ENCODE results near the gene OSBP. TPM values are rescaled to one million over a fixed set of nuclear protein-coding genes. Genes with fewer than 3 reads are reported as not detected.
A peak's percentile ranks its signal among the peaks of the same experiment; 100 is the strongest.

OSBP gene
- polyA plus RNA-seq, 3 donors: 9.8 to 15.3 (median 11.9) TPM

DNA sequence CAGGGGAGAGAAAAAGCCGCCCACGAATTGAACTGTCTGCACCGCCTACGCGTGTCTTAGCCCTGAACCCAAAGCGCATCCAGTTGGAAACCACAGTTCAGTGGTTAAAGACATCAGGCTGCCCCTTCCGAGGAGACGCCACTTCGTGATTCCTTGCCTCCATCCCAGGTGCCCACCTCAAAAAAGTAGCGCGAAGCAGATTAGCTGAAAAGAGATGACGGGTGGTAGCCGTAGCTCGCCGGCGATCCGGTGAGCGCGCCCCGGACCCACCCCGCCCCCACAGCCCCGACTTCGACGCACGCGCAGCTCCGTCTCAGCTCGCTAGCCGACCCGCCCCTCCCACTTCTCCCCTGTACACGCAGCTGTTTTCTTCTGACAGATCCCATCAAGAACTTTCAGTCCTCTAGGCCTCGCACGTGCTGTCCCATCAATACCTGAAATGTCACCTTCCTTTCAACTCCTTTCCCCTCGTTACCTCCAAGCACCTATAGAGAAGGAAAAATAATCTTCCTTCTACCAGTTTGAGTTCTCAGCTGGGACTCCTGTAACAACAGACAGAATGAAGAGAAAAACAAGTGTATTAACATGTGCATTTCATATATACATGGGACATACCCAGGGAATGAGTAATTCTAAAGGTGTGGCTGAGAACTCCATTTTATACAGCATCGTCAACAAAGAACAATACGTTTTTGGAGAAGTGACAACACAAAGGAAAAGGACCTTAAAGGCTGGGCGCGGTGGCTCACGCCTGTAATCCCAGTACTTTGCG, 54.7 kb downstream of the OSBP start:
- Histone ChIP-seq H2AFZ (ENCODE audit: insufficient read depth, low read depth, low read length, poor library complexity, severe bottlenecking) (peak overlapping the region; percentile 85), H3K9me3 (replicated peaks in 1 of 2; ENCODE audit: control insufficient read depth in 1 of 2, insufficient read depth in 1 of 2, low read length in 2 of 2) (no peaks in the 10 kb centered on the region), H4K20me1 (ENCODE audit: insufficient read depth, low read length) (no peaks in the 10 kb centered on the region), H3K27ac (ENCODE audit: low read depth in 1 of 2, low read length in 2 of 2) (peak overlapping the region in 1 of 2 donors; percentile 5), H3K4me2 (replicated peaks; ENCODE audit: extremely low read depth, low read length, poor library complexity, severe bottlenecking) (peak overlapping the region; percentile 88), H3K36me3 (replicated peaks in 1 of 2; ENCODE audit: control insufficient read depth in 1 of 2, insufficient read depth in 2 of 2, low read length in 2 of 2) (no peaks in the 10 kb centered on the region), H3K4me1 (ENCODE audit: control insufficient read depth in 1 of 2, insufficient read depth in 2 of 2, low read length in 2 of 2) (peaks cover 40 to 52% of the 10 kb centered on the region in 2 donors), H3K79me2 (ENCODE audit: insufficient read depth, low read length) (no peaks in the 10 kb centered on the region), H3K4me3 (replicated peaks in 1 of 3; ENCODE audit: low read depth in 2 of 3, low read length in 3 of 3) (peak overlapping the region; percentile 80 to 87 (median 86)), H3K27me3 (ENCODE audit: control insufficient read depth in 2 of 2, insufficient read depth in 2 of 2, low read length in 2 of 2) (peaks cover 16 to 29% of the 10 kb centered on the region in 2 donors), H3K9ac (ENCODE audit: insufficient read depth, low read length, poor library complexity, severe bottlenecking) (peak overlapping the region; percentile 49)
- Mint-ChIP-seq H3K9me3 (peaks cover 0 to 8% (median 2%) of the 10 kb centered on the region in 7 donors), H3K4me3 (peak overlapping the region; percentile 85 to 98), H3K4me1 (peaks cover 51% of the 10 kb centered on the region), H3K36me3 (peaks cover 0 to 3% of the 10 kb centered on the region in 2 donors), H3K27ac (peak overlapping the region in 6 of 7 donors; percentile 56 to 87 (median 71)), H3K27me3 (ENCODE audit: low read depth in 3 of 3) (peaks cover 29 to 37% (median 33%) of the 10 kb centered on the region in 3 donors)
- TF ChIP-seq CTCF (IDR thresholded peaks at IDR 0.05): no peak
- intact Hi-C loops (cut with micrococcal nuclease): loop anchor here in 1 of 2 donors (10.0 kb wide), 1 partner anchor 104 kb away; the partner anchor contains the start of gene PATL1
- WGBS (ENCODE audit: insufficient coverage): 6% methylated on average over 29 of the region's 40 CpGs
- DNase-seq: peak; percentile 55 to 67 (median 57)

DNA sequence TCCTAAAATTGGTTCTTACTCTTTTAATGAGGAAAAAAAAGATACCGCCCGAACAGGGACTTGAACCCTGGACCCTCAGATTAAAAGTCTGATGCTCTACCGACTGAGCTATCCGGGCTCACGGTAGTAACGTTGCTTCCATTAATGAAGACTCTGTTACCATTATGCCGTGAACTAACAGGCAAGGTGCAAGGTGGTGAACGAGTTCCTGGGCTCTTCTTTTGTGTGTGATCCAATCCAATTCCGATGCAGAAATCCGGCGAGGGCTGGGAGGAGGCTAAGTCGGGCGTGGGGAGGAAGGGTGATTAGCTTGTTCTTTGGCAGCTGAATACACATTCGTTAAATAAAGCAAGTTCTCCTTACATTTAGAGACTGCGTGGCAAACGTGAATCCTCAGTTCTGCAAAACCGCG, 55.3 kb downstream of the OSBP start:
- peak overlapping the region; percentile 85 to 98 for H3K4me3 Mint-ChIP-seq
- H3K27me3 ChIP-seq (ENCODE audit: control insufficient read depth in 2 of 2, insufficient read depth in 2 of 2, low read length in 2 of 2): peaks cover 16 to 35% of the 10 kb centered on the region in 2 donors
- intact Hi-C loops (cut with micrococcal nuclease): loop anchor here in 1 of 2 donors (10.0 kb wide), 1 partner anchor 105 kb away; the partner anchor contains the start of gene PATL1
- H2AFZ ChIP-seq (ENCODE audit: insufficient read depth, low read depth, low read length, poor library complexity, severe bottlenecking): peak overlapping the region; percentile 85
- TF ChIP-seq CTCF (IDR thresholded peaks at IDR 0.05): no peak
- peaks cover 0 to 11% (median 2%) of the 10 kb centered on the region in 7 donors for H3K9me3 Mint-ChIP-seq
- H3K4me3 ChIP-seq (replicated peaks in 1 of 3; ENCODE audit: low read depth in 2 of 3, low read length in 3 of 3): peak overlapping the region; percentile 80 to 87 (median 86)
- no peaks in the 10 kb centered on the region for H3K79me2 ChIP-seq (ENCODE audit: insufficient read depth, low read length)
- peaks cover 34 to 43% (median 39%) of the 10 kb centered on the region in 3 donors for H3K27me3 Mint-ChIP-seq (ENCODE audit: low read depth in 3 of 3)
- no peaks in the 10 kb centered on the region for H3K9me3 ChIP-seq (replicated peaks in 1 of 2; ENCODE audit: control insufficient read depth in 1 of 2, insufficient read depth in 1 of 2, low read length in 2 of 2)
- peaks cover 42 to 52% of the 10 kb centered on the region in 2 donors for H3K4me1 ChIP-seq (ENCODE audit: control insufficient read depth in 1 of 2, insufficient read depth in 2 of 2, low read length in 2 of 2)
- peak; percentile 57 to 76 (median 66) for DNase-seq
- under 1% methylated on average over 11 of the region's 18 CpGs for WGBS (ENCODE audit: insufficient coverage)
- H3K27ac Mint-ChIP-seq: peak overlapping the region; percentile 52 to 82 (median 72)
- no peaks in the 10 kb centered on the region for H4K20me1 ChIP-seq (ENCODE audit: insufficient read depth, low read length)
- H3K27ac ChIP-seq (ENCODE audit: low read depth in 1 of 2, low read length in 2 of 2): peak overlapping the region in 1 of 2 donors; percentile 5
- H3K4me1 Mint-ChIP-seq: peaks cover 52% of the 10 kb centered on the region
- H3K36me3 ChIP-seq (replicated peaks in 1 of 2; ENCODE audit: control insufficient read depth in 1 of 2, insufficient read depth in 2 of 2, low read length in 2 of 2): no peaks in the 10 kb centered on the region
- peak overlapping the region; percentile 49 for H3K9ac ChIP-seq (ENCODE audit: insufficient read depth, low read length, poor library complexity, severe bottlenecking)
- H3K4me2 ChIP-seq (replicated peaks; ENCODE audit: extremely low read depth, low read length, poor library complexity, severe bottlenecking): peak overlapping the region; percentile 88
- H3K36me3 Mint-ChIP-seq: peaks cover 0 to 3% of the 10 kb centered on the region in 2 donors

Measured in CD14-positive monocyte (primary cell).